VCaP (cell line): ENCODE measurements around the gene FGF7.
A peak's percentile ranks its signal among the peaks of the same experiment; 100 is the strongest.

Source experiments
- H3K27ac ChIP-seq: fragments of 450-650 bp; 2 replicates; pipeline ENCODE4 v1.5.1; 2017
- CTCF ChIP-seq: fragments of 450-650 bp; conservative IDR thresholded peaks from 2 replicates; pipeline ENCODE4 v1.5.1; 2017; ENCODE audit warnings: mild to moderate bottlenecking, moderate library complexity

The FGF7 gene

GRCh38 chr15:49439678-49440395, 16.8 kb downstream of the FGF7 start:
- no peak for TF ChIP-seq CTCF
- H3K27ac ChIP-seq, result no peak overlapping the region

GRCh38 chr15:49441356-49441755, 18.3 kb downstream of the FGF7 start:
- no peak overlapping the region for H3K27ac ChIP-seq
- TF ChIP-seq CTCF, result no peak

GRCh38 chr15:49441816-49442215, 18.8 kb downstream of the FGF7 start:
- H3K27ac ChIP-seq, result no peak overlapping the region
- no peak for TF ChIP-seq CTCF

- TF ChIP-seq CTCF, result no peak
- no peak overlapping the region for H3K27ac ChIP-seq
Observed at GRCh38 chr15:49452595-49452994, 29.6 kb downstream of the FGF7 start.

GRCh38 chr15:49456166-49456565, 33.1 kb downstream of the FGF7 start:
- no peak for TF ChIP-seq CTCF
- H3K27ac ChIP-seq, result no peak overlapping the region

GRCh38 chr15:49458145-49458544, 35.1 kb downstream of the FGF7 start:
- peak overlapping the region; percentile 26; the same call in 1 of the 2 replicates for H3K27ac ChIP-seq
- no peak for TF ChIP-seq CTCF

- no peak for TF ChIP-seq CTCF
- H3K27ac ChIP-seq, result peak overlapping the region; percentile 27; the same call in 1 of the 2 replicates
Observed at GRCh38 chr15:49460411-49460941, 37.4 kb downstream of the FGF7 start.
